Measurements from ENCODE around the gene TRAFD1. TPM values are rescaled to one million over a fixed set of nuclear protein-coding genes. Genes with fewer than 3 reads are reported as not detected.

TRAFD1 gene
- total RNA-seq, 1 donor from 2014 or later: 18.7 TPM

DNA sequence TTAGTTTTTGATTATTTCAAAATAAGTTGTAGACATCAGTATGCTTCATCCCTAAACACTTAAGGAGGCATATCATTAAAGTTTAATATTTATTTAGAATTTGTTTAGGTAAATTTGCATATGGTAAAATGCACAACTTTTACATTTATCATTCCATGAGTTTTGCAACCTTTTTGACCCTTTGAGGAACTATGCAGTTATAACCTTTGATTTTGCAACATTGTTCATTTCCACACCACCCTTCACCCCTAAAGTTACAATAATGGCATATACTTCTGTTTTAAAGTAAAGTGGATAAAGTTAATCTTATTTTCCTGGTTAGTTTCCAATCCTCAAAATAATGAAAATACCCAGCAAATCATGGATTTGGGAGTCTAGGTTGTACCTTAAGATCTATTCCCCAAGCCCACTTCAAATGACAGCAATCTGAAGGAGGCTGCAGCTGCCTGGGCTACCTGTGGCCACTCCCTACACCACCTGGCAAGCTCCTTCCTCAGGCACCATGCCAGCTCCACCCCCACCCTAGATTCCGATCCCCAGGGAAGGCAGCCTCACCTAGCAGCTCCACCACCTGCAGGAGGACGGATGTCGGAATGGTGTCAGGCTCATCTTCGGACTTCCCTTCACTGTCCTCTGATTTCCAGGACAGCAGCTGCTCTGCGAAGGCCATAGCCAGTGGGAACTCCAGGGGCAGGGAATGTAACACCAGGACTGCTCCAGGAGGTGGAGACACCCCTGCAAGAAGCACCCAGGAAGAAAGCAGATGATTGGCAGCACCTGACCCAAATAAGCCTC, 65.1 kb downstream of the TRAFD1 start:
- intact Hi-C loops (cut with micrococcal nuclease): no loop called here
- no peak for ATAC-seq
- no peak for DNase-seq

DNA sequence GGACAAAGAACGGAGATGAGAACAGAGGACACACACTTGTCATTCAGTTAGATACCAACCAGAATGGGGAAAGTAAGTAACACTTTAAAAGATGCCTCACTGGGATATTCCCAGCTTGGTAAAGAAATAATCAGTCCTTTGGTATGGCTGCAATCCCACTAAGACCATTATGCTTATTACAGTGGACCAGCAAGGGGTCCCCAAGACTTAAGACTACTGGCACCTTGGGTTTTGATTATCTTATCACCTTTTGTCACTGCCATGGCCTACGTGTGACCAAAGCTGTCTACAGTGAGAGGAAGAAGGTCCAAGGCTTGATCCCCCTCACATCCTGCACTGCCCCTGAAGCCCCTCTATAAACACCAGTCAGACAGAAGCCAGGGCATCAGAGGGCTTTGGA, 65.8 kb downstream of the TRAFD1 start:
- ATAC-seq (no peak), DNase-seq (no peak)
- intact Hi-C loops (cut with micrococcal nuclease): no loop called here

DNA sequence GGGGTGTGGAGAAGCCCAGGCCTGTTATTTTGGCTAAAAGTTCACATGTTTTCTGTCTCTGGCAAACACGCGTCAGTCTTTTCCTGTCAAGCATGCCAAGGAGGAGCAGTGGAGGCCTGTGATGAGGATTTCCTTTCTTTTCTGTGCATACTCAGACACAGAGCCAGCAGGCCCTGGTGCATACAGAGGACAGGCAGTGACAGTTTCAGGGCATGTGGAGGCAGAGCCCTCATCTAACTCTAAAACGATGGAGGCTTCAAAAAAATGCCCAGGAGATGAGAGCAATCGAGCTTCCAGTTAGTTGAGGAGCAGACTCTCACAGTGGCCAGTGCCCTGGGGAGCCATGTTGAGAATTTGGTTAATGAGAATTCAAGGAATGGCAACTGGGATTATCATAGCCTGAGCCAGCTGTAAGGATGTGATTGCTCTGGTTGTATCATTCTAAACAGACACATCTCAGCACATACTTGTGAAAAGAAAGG, 66.5 kb downstream of the TRAFD1 start:
- DNase-seq (no peak), ATAC-seq (peak; percentile 73)
- intact Hi-C loops (cut with micrococcal nuclease): no loop called here

DNA sequence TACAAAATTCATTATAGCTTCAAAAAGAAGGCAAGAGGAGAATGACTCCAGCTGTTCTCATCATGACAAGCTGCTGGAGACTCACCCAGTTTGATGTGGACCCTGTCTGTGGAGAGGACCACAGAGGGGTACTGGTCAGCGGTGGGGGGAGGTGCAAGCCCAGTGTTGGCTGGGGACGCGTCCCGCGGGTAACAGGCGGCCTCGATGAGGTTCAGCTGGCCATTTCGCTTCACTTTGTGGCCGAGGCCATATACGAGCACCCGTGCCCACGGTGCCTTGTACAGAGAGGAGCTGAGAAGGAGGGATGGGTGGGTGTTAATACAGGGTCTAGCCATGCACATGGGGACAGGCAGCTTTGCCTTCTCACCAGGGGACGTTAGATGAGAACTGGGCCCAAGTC, 67.1 kb downstream of the TRAFD1 start:
- DNase-seq (no peak), ATAC-seq (no peak)
- intact Hi-C loops (cut with micrococcal nuclease): no loop called here

DNA sequence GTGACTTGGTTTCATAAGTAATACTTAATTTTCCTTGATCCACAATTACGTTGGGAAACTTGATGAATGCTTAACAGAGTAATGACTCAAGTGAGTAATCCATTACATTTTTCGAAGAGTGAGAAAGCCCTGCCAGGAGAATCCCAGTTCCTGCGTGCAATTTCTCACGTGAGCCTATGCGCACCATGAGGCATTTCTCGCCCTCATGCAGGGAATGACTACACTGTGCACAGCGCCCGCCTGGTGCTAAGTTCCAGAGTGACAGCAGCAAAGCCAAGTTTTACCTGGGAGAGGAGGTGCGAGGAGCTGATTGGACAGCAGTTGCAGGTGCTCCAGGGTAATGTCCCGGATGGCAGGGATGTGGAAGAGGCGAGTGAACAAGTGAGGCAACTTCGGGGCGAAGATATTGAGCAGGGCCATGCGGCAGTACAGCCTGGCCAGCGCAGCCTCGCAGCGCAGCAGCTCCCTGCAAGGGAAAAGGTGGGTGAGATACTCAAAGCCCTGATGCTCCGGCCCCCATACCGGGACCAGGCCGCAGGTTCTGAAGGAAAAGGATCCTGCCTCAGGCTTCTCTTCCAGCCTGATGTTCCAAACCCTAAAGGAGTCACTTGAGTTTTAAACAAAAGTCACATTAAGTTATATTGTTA, 69.4 kb downstream of the TRAFD1 start:
- intact Hi-C loops (cut with micrococcal nuclease): no loop called here
- ATAC-seq (no peak), DNase-seq (no peak)

DNA sequence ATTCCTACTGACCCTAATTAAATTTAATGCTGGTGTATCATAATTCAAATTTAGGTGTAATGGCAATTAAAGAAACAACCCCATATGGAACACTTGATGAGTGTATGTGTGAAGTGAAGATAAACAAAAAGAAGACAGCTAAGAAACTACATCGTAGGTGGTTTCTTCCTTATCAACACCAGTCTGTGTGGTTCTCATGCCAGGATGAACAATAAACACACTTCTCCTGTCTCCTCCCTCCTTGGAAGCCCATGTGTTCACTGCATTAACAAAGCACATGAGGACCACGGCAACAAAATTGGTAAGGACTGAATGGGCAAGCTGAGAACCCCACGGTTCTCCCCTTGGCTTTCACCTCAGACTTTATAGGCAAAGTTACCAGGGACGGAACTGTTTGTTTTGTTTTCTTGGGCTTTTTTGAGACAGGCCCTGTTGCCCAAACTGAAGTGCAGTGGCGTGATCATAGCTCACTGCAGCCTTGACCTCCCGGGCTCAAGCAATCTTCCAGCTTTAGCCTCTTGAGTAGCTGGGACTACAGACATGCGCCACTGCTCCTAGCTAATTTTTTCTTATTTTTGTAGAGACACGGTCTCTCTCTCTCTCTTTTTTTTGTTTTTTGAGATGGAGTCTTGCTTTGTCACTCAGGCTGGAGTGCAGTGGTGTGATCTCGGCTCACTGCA, 71.0 kb downstream of the TRAFD1 start:
- no peak for DNase-seq
- no peak for ATAC-seq
- intact Hi-C loops (cut with micrococcal nuclease): no loop called here

DNA sequence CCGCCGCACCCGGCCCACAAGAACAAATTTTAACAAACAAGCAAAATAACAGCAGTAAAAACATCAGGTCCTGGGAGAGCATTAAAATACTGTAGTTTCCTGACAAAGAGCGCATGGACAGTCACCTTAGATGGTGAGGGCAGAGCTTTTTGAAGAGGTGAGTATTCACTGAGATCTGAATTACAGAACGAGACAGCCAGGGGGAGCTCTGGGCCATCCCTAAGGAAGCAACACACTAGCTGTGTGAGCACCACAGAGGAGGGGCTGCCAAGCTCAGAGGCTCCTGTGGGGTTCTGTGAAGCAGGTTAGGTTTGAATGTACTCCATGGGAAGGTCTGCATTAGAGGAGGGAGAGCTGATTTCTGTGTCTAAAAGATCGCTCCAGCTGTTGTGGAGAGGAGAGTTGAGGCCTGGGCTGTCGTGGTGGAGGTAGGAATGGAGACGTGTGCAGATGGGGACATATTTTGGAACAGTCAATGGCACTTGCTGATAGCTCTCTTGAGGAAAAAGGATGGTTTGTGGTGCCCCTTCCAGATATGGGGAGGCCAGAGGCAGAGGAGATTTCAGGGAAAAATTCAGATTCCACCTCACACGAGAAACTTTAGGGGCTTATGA, 72.9 kb downstream of the TRAFD1 start:
- peak; percentile 59 for DNase-seq
- ATAC-seq: peak; percentile 83
- intact Hi-C loops (cut with micrococcal nuclease): no loop called here

DNA sequence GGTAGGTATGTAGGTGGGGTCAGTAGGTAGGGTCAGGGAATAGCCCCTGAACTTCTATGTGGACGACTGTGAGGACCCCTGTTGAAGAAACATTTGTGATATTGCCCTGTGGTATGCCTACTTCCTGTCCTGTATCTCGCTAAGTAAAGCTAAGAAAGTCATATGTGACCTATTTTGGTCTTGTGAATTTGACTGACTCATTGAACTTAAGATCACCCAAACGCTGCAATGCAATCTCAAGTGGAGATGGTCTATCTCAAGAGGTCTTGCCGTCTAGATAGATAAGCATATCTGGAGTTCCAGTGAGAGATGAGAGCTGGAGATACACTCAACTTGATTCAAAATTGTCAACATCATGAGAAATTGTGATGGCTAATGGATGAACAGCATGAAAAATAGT, 73.8 kb downstream of the TRAFD1 start:
- DNase-seq (no peak), ATAC-seq (no peak)
- intact Hi-C loops (cut with micrococcal nuclease): no loop called here

Small RNAs within 50 kb of the gene (microRNA-seq; reads per million reads assigned to microRNA genes)
- gene MIR6861 (ENCODE audit: borderline number of aligned reads): not detected

Other genes with a start within 250 kb of the TRAFD1 start
- gene TMEM116, start 112.4 kb upstream of the TRAFD1 start, total RNA-seq: 49.3 TPM
- gene ERP29, start 112.1 kb upstream of the TRAFD1 start, total RNA-seq: 55.0 TPM
- 17.8 TPM for gene NAA25, start 16.8 kb upstream of the TRAFD1 start, total RNA-seq